ENCODE measurements around the gene MAP2K3. TPM values are rescaled to one million over a fixed set of nuclear protein-coding genes. Genes with fewer than 3 reads are reported as not detected.
A peak's percentile ranks its signal among the peaks of the same experiment; 100 is the strongest.

MAP2K3 gene
- total and polyA plus RNA-seq, 4 donors: 36.4 to 111 (median 76.7) TPM

DNA sequence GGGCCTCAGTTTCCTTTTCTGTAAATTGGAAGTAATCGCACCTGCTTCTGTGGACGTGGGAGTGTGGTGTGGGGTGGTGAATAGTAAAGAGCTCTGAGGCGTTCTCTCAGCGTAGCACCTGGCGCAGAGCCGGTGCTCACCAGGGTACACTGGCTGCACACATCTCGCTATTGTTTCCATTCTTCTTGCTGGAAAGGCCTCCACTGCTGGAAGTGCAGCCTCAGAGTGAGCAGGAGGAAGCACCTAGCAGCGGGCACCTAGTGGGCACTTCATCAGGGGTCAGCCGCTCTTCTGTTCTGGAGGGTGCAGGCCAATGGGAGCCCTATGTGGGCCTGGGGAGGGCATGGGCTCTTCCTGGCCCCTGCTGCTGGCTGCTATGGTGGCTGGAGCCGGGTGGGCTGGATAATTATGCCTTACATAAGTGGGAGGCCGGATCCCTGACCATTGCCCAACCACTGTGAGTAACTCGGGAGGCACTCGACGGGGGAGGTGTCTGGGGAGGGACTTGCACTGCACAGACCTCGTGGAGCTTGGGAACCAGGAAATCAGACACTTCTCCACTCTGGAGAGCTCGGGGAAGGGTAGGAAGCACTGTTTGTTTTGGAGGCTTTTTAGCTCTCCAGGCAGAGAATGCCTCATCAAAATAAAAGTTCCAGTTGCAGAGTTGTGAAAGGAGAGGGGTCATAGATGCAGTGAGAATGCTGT, 1.7 kb downstream of the MAP2K3 start:
- WGBS, 2 donors: 5% methylated on average over 16 of the region's 16 CpGs
- peak overlapping the region; percentile 97 for H3K27ac ChIP-seq (ENCODE audit: low read depth in 1 of 2, low read length in 1 of 2)
- ATAC-seq (ENCODE audit: insufficient read depth, low FRiP score): peak; percentile 36
- H3K4me3 ChIP-seq: peak overlapping the region; percentile 82
- peaks cover 7 to 48% (median 34%) of the 10 kb centered on the region in 5 donors for H3K4me1 ChIP-seq (ENCODE audit: control insufficient read depth in 5 of 5, insufficient read depth in 5 of 5, low read length in 5 of 5)
- peaks cover 0 to 1% (median 0%) of the 10 kb centered on the region in 4 donors for H3K36me3 ChIP-seq (ENCODE audit: control insufficient read depth in 4 of 4, insufficient read depth in 4 of 4, low read length in 4 of 4)
- peak overlapping the region in 1 of 2 donors; percentile 77 for H3K9ac ChIP-seq (ENCODE audit: insufficient read depth in 1 of 2, low read length in 2 of 2)
- H3K9me3 ChIP-seq (ENCODE audit: control insufficient read depth in 4 of 4, insufficient read depth in 3 of 4, low read length in 3 of 4): no peaks in the 10 kb centered on the region
- TF ChIP-seq, protein P1, sequence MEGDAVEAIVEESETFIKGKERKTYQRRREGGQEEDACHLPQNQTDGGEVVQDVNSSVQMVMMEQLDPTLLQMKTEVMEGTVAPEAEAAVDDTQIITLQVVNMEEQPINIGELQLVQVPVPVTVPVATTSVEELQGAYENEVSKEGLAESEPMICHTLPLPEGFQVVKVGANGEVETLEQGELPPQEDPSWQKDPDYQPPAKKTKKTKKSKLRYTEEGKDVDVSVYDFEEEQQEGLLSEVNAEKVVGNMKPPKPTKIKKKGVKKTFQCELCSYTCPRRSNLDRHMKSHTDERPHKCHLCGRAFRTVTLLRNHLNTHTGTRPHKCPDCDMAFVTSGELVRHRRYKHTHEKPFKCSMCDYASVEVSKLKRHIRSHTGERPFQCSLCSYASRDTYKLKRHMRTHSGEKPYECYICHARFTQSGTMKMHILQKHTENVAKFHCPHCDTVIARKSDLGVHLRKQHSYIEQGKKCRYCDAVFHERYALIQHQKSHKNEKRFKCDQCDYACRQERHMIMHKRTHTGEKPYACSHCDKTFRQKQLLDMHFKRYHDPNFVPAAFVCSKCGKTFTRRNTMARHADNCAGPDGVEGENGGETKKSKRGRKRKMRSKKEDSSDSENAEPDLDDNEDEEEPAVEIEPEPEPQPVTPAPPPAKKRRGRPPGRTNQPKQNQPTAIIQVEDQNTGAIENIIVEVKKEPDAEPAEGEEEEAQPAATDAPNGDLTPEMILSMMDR (IDR thresholded peaks at IDR 0.05; ENCODE audit: control extremely low read depth, extremely low read depth): no peak
- H3K27me3 ChIP-seq (ENCODE audit: control insufficient read depth in 3 of 3, insufficient read depth in 3 of 3, low read length in 2 of 3): peaks cover 0 to 4% (median 0%) of the 10 kb centered on the region in 3 donors
- peak; percentile 89 to 95 (median 91) for DNase-seq

DNA sequence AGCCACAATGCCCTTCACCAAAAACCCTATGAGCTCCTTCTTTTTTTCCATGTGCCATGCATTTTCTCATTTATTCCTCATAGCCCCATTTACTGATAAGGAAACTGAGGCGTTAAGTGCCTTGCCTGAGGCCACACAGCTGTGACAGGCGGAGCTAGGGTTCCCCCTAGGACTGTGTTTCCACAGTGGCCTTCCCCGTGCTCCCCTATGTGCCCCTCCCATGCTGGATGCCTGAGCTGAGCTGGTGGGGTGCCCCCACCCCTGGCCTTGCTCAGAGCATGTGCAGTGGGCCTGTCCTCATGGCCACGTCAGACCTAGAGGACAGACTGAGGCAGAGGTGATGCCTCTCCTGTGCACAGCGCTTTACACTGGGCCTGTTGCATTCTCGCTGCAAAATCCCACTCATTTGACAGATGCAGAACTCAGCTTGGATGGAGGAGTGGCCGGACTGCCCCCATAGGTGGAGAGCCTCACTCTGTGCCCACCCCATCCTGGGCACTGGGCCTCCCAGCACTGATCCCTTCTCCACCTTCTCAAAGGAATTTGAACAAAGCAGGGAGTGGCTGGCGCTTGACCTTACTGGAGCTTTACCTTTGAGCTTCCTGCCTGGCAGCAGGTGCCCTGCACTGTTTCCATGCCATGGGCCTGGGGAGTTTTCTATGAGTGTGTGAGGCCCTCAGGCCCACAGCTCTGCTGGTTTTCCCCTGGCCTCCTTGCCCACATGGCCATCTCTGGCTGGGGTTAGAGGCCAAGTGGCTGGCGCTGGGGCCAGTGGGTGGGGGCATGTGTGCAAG, 2.6 kb downstream of the MAP2K3 start:
- peaks cover 0 to 4% (median 0%) of the 10 kb centered on the region in 4 donors for H3K9me3 ChIP-seq (ENCODE audit: control insufficient read depth in 4 of 4, insufficient read depth in 3 of 4, low read length in 3 of 4)
- no peak overlapping the region for H3K4me3 ChIP-seq
- ATAC-seq (ENCODE audit: insufficient read depth, low FRiP score) (no peak), DNase-seq (no peak)
- H3K27ac ChIP-seq (ENCODE audit: low read depth in 1 of 2, low read length in 1 of 2): peak overlapping the region; percentile 97
- WGBS, 2 donors: 40 to 45% methylated on average over 9 of the region's 9 CpGs
- peaks cover 0 to 8% (median 0%) of the 10 kb centered on the region in 4 donors for H3K36me3 ChIP-seq (ENCODE audit: control insufficient read depth in 4 of 4, insufficient read depth in 4 of 4, low read length in 4 of 4)
- H3K27me3 ChIP-seq (ENCODE audit: control insufficient read depth in 3 of 3, insufficient read depth in 3 of 3, low read length in 2 of 3): peaks cover 0 to 4% (median 0%) of the 10 kb centered on the region in 3 donors
- peaks cover 7 to 48% (median 34%) of the 10 kb centered on the region in 5 donors for H3K4me1 ChIP-seq (ENCODE audit: control insufficient read depth in 5 of 5, insufficient read depth in 5 of 5, low read length in 5 of 5)
- H3K9ac ChIP-seq (ENCODE audit: insufficient read depth in 1 of 2, low read length in 2 of 2): peak overlapping the region; percentile 30 to 84
- TF ChIP-seq, protein P1 (IDR thresholded peaks at IDR 0.05; ENCODE audit: control extremely low read depth, extremely low read depth): no peak

DNA sequence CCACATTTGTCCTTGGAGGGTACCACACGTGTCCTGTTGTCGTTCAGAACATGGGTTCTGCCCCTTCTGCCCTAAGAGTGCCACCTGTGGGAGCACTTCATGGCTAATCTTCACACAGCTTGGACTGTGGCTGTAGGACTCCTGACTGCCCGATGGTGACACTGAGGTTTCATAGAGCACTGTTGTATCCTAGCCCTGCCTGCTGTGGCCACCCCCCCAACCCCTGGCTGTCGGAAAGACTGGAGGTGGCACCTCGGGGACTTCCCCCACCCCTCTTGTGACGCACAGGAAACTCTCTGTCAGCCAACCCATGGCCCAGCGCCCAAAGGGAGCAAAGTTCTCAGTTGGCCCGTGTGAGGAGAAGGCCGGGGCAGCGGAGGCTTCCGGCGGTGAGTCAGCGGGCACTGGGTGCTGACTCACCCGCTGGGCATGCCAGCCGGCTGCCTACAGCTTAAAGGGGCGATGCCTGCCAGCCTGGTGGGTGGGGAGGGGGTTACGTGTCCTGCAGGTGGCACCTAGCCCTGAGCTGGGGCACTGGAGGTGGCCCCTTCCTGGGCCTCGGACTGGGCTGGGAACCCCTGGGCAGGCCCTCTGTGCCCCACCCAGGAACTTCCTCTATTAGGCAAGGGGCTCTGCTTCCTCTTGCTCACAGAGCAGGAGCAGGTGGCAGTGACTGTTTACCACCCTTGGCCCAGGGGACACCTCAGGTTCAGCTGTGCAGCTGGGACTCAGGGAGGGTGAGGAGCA, 3.4 kb downstream of the MAP2K3 start:
- Histone ChIP-seq H3K9ac (ENCODE audit: insufficient read depth in 1 of 2, low read length in 2 of 2) (peak overlapping the region in 1 of 2 donors; percentile 84), H3K4me1 (ENCODE audit: control insufficient read depth in 5 of 5, insufficient read depth in 5 of 5, low read length in 5 of 5) (peaks cover 7 to 48% (median 34%) of the 10 kb centered on the region in 5 donors)
- WGBS, 2 donors: 1 to 2% methylated on average over 18 of the region's 18 CpGs

More for the DNA sequence above, 3.4 kb downstream of the MAP2K3 start:
- H3K36me3 ChIP-seq (ENCODE audit: control insufficient read depth in 4 of 4, insufficient read depth in 4 of 4, low read length in 4 of 4): peaks cover 0 to 9% (median 1%) of the 10 kb centered on the region in 4 donors
- peaks cover 0 to 4% (median 0%) of the 10 kb centered on the region in 3 donors for H3K27me3 ChIP-seq (ENCODE audit: control insufficient read depth in 3 of 3, insufficient read depth in 3 of 3, low read length in 2 of 3)
- peak; percentile 45 for ATAC-seq (ENCODE audit: insufficient read depth, low FRiP score)
- H3K4me3 ChIP-seq: peak overlapping the region; percentile 21
- TF ChIP-seq, protein P1 (IDR thresholded peaks at IDR 0.05; ENCODE audit: control extremely low read depth, extremely low read depth): no peak
- peak overlapping the region; percentile 97 for H3K27ac ChIP-seq (ENCODE audit: low read depth in 1 of 2, low read length in 1 of 2)
- DNase-seq: peak; percentile 65 to 71 (median 68)
- H3K9me3 ChIP-seq (ENCODE audit: control insufficient read depth in 4 of 4, insufficient read depth in 3 of 4, low read length in 3 of 4): peaks cover 0 to 4% (median 0%) of the 10 kb centered on the region in 4 donors
